K562 (cell line): Measurements from ENCODE around the gene FDX1. TPM values are rescaled to one million over a fixed set of nuclear protein-coding genes. Genes with fewer than 3 reads are reported as not detected.

Experiments
- ATAC-seq: fragments of 200-7000 bp; cut with Tn5 transposase; 3 replicates; pipeline ENCODE4 v1.9.1; 2020; ENCODE audit warnings: moderate library complexity
- BruUV-seq: library from RNA; stranded (reverse); fragments of 400-500 nt; replicated peaks from 2 replicates; lab custom pipeline; 2021; lab: Mats Ljungman, UMichigan
- CTCF ChIA-PET: fragments of 300-600 bp; formaldehyde crosslinking; extraction: SDS; loops from one replicate; lab custom pipeline; 2021; ENCODE audit warnings: low intra/inter-chr PET ratio; lab: Yijun Ruan, JAX
- POLR2A ChIA-PET: fragments of 300-600, 350-650 bp; sonication (Branson Sonifier 250); formaldehyde crosslinking; extraction: SDS; loops from one replicate; lab custom pipeline; 2021; ENCODE audit warnings: antibody characterized with exemption, inconsistent platforms; lab: Yijun Ruan, JAX
- DNase-seq, 4 experiments: peaks; one replicate each; pipeline versions ENCODE4 v3.0.0 to v3.0.0-alpha.2; 2011 to 2018; ENCODE audit warnings: low spot score in 3 of 4, mixed read lengths in 3 of 4; ENCODE audit errors: extremely low read depth in 1 of 4
- FAIRE-seq: peaks from 2 replicates; lab custom pipeline; 2011; peaks lifted over from hg19 to GRCh38; lab: Jason Lieb, UNC
- H2AFZ ChIP-seq: 2 replicates; pipeline ENCODE4 v1.6.0; 2011; ENCODE audit warnings: low read depth, low read length, control low read depth, inconsistent platforms
- H3K27ac ChIP-seq: fragments of 200-600 bp; 3 replicates; pipeline ENCODE4 v1.8.0; 2011; ENCODE audit warnings: low read depth, mild to moderate bottlenecking, control low read depth, inconsistent platforms, low read length, moderate library complexity, mixed read lengths; ENCODE audit errors: extremely low read depth
- H3K27me3 ChIP-seq, 2 experiments: fragments of 300-600 bp in 1 of 2; 2 replicates in 1 of 2; 3 replicates in 1 of 2; pipeline versions ENCODE4 v1.6.0 to v1.8.0; 2011; ENCODE audit warnings: inconsistent platforms in 2 of 2, low read length in 2 of 2, mild to moderate bottlenecking in 1 of 2, mixed read lengths in 1 of 2, moderate library complexity in 1 of 2; ENCODE audit not compliant: control insufficient read depth in 2 of 2, insufficient read depth in 2 of 2
- H3K36me3 ChIP-seq: fragments of 300-600 bp; 3 replicates; pipeline ENCODE4 v1.8.0; 2011; ENCODE audit warnings: mild to moderate bottlenecking, low read length, inconsistent platforms; ENCODE audit not compliant: control insufficient read depth, insufficient read depth
- H3K4me1 ChIP-seq, 2 experiments: fragments of 200-600 bp in 1 of 2; replicated peaks in 1 of 2; 2 replicates in 1 of 2; 3 replicates in 1 of 2; pipeline versions ENCODE4 v1.5.1 to v1.8.0; 2011; ENCODE audit warnings: inconsistent platforms in 2 of 2, low read length in 2 of 2, mild to moderate bottlenecking in 1 of 2, mixed read lengths in 1 of 2, moderate library complexity in 1 of 2; ENCODE audit not compliant: control insufficient read depth in 2 of 2, insufficient read depth in 2 of 2
- H3K4me2 ChIP-seq: 2 replicates; pipeline ENCODE4 v1.6.1; 2011; ENCODE audit warnings: low read length, control low read depth, inconsistent platforms, mixed read lengths; ENCODE audit not compliant: insufficient read depth
- H3K4me3 ChIP-seq: fragments of 200-600 bp; sonication (generic), shearing (Covaris generic); 2 replicates; pipeline ENCODE4 v1.5.1; 2016; ENCODE audit warnings: control low read depth, inconsistent platforms
- H3K79me2 ChIP-seq: fragments of 200-600 bp; 3 replicates; pipeline ENCODE4 v1.8.0; 2011; ENCODE audit warnings: low read length, inconsistent platforms; ENCODE audit not compliant: control insufficient read depth, insufficient read depth
- H3K9ac ChIP-seq, 2 experiments: 2 replicates each; pipeline versions ENCODE4 v1.6.0 to v1.6.1; 2011; ENCODE audit warnings: low read depth in 2 of 2, low read length in 2 of 2, control low read depth in 1 of 2, inconsistent platforms in 1 of 2, mild to moderate bottlenecking in 1 of 2, mixed read lengths in 1 of 2; ENCODE audit not compliant: insufficient read depth in 1 of 2
- H3K9me1 ChIP-seq: one replicate; pipeline ENCODE4 v1.6.0; 2011; ENCODE audit warnings: inconsistent platforms, mild to moderate bottlenecking, low read length, moderate library complexity; ENCODE audit not compliant: control insufficient read depth, insufficient read depth
- H3K9me3 ChIP-seq: replicated peaks from 2 replicates; pipeline ENCODE4 v1.5.1; 2011; ENCODE audit warnings: low read depth, low read length, inconsistent platforms; ENCODE audit not compliant: control insufficient read depth, insufficient read depth
- H4K20me1 ChIP-seq: replicated peaks from 2 replicates; pipeline ENCODE4 v1.6.1; 2011; ENCODE audit warnings: low read length, inconsistent platforms, mixed read lengths; ENCODE audit not compliant: control insufficient read depth, insufficient read depth
- CC2D1A ChIP-seq: fragments of 450-650 bp; IDR thresholded peaks from 2 replicates; pipeline ENCODE4 v1.6.1; 2017; ENCODE audit warnings: mild to moderate bottlenecking
- CHD1 ChIP-seq: fragments of 200-600 bp; sonication (generic); IDR thresholded peaks from one replicate; pipeline ENCODE4 v1.6.1; 2012; ENCODE audit warnings: mild to moderate bottlenecking, moderate library complexity, low read length, inconsistent platforms
- FOXP1 ChIP-seq: sonication (generic); formaldehyde crosslinking; IDR thresholded peaks from 2 replicates; pipeline ENCODE4 v1.8.0; 2022; ENCODE audit warnings: mild to moderate bottlenecking, missing genetic modification reagents
- ILK ChIP-seq: fragments of 450-650 bp; IDR thresholded peaks from 2 replicates; pipeline ENCODE4 v1.6.1; 2016; ENCODE audit warnings: missing genetic modification characterization, low read depth, mild to moderate bottlenecking, missing compliant biosample characterization, moderate library complexity, borderline replicate concordance
- RAD21 ChIP-seq, 2 experiments: fragments of 250-450 bp in 1 of 2; fragments of 450-650 bp in 1 of 2; sonication (Bioruptor Pico) in 1 of 2; formaldehyde crosslinking in 1 of 2; IDR thresholded peaks in 1 of 2; conservative IDR thresholded peaks in 1 of 2; 2 replicates each; pipeline versions ENCODE4 v1.4.0 to v1.8.0; 2020 to 2022; ENCODE audit warnings: mild to moderate bottlenecking in 2 of 2, moderate library complexity in 1 of 2
- REST ChIP-seq, 2 experiments: fragments of 450-650 bp; formaldehyde crosslinking in 1 of 2; IDR thresholded peaks; 2 replicates each; pipeline versions ENCODE4 v1.4.0 to v1.6.1; 2014 to 2020; ENCODE audit warnings: mild to moderate bottlenecking in 2 of 2, borderline replicate concordance in 1 of 2, low read depth in 1 of 2
- SRSF9 ChIP-seq: fragments of 200-400 bp; formaldehyde crosslinking; IDR thresholded peaks from 2 replicates; pipeline ENCODE4 v1.6.1; 2017; ENCODE audit warnings: low read depth, low read length, borderline replicate concordance
- TEAD1 ChIP-seq, 2 experiments: fragments of 450-650 bp in 1 of 2; sonication (generic) in 1 of 2; formaldehyde crosslinking; IDR thresholded peaks; 2 replicates each; pipeline versions ENCODE4 v1.4.0 to v1.8.0; 2020 to 2022; ENCODE audit warnings: mild to moderate bottlenecking in 2 of 2, missing genetic modification reagents in 1 of 2
- TSC22D4 ChIP-seq: fragments of 450-650 bp; IDR thresholded peaks from 2 replicates; pipeline ENCODE4 v1.6.1; 2016; ENCODE audit warnings: missing genetic modification characterization, missing biosample characterization, control low read depth
- ZNF133 ChIP-seq: fragments of 250-450 bp; sonication (Bioruptor Pico); IDR thresholded peaks from 2 replicates; pipeline ENCODE4 v1.4.0; 2020; ENCODE audit warnings: mild to moderate bottlenecking
- ZNF197 ChIP-seq: fragments of 200-800 bp; sonication (Bioruptor generic); IDR thresholded peaks from 2 replicates; pipeline ENCODE4 v1.6.1; 2016; ENCODE audit warnings: low read depth, missing genetic modification characterization, missing compliant biosample characterization
- ZNF444 ChIP-seq: fragments of 250-450 bp; sonication (Bioruptor Pico); IDR thresholded peaks from 2 replicates; pipeline ENCODE4 v1.4.0; 2020; ENCODE audit warnings: mild to moderate bottlenecking, moderate library complexity
- WGBS: fragments of 100-300 bp; shearing (Covaris generic); methylation state at CpG from one replicate; pipeline ENCODE4 v1.1.6; 2016; ENCODE audit warnings: low coverage, mixed read lengths; ENCODE audit not compliant: insufficient coverage; ENCODE audit errors: missing lambda C conversion rate; 5-methylcytosine and 5-hydroxymethylcytosine counted together
- in situ Hi-C: fragments of 300-500 bp; cut with MboI; formaldehyde crosslinking; loops from 4 replicates; pipeline ENCODE4 v1.15.0; 2018; ENCODE audit warnings: inconsistent platforms, mixed read lengths
- intact Hi-C: fragments of 100-400 bp; cut with micrococcal nuclease; formaldehyde crosslinking; loops from 2 replicates; pipeline ENCODE4 v1.14.2; 2022
- polyA plus RNA-seq, 8 experiments: library from polyadenylated mRNA; depleted of rRNA in 4 of 8; stranded (reverse) in 5 of 8; unstranded in 3 of 8; fragments of >200 nt; fragmentation: Nextera tagmentation in 2 of 8; fragmentation: Illumina TruSeq in 1 of 8; extraction: Ambion mirVana in 2 of 8; extraction: Trizol in 1 of 8; gene quantifications; 2 replicates each; pipeline versions ENCODE4 v1.2.1 to v1.2.3, GENCODE V29; 2011 to 2014; ENCODE audit warnings: inconsistent platforms in 1 of 8, missing spikeins in 1 of 8
- total RNA-seq, 7 experiments: library from RNA; depleted of rRNA in 6 of 7; stranded (reverse); fragments of >200 nt in 6 of 7; fragmentation: Illumina TruSeq in 2 of 7; extraction: Trizol in 2 of 7; gene quantifications; 2 replicates each; pipeline versions ENCODE4 v1.2.1 to v1.2.3, GENCODE V29; 2011 to 2021; ENCODE audit warnings: low replicate concordance in 1 of 7
- TF ChIP-seq, protein P1 (sequence below), 3 experiments: fragments of 200-800 bp in 1 of 3; sonication (Bioruptor generic) in 1 of 3; sonication (generic) in 1 of 3; formaldehyde crosslinking in 1 of 3; IDR thresholded peaks; 2 replicates each; pipeline versions ENCODE4 v1.6.1 to v1.8.0; 2016 to 2022; ENCODE audit warnings: mild to moderate bottlenecking in 2 of 3, missing compliant biosample characterization in 2 of 3, missing genetic modification characterization in 2 of 3, missing genetic modification reagents in 1 of 3

Gene FDX1
- total and polyA plus RNA-seq, 9 of the 15 experiments (the other 6 are each of a cell fraction or from before 2014, with no cell fraction given) = 6.4 to 14.3 (median 11.4) TPM

DNA sequence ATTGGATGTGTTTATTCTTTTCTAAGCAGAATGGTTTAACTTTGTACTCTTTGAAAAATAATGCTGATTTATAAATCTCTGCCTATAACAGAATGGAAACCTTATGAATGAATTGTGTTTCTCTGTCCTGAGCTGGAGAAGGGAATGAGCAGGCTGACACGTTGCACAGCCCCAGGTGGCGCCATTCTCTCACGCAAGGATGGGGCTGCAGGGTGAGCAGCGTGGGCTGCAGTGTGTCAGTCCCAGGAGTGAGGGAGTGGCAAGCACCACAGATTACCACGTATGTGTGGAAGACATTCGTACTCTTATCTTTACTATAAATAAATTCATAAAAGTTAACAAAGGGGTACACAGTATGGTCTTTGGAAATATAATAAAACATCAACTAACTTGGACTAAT lies 33.4 kb downstream of the FDX1 start:
- H2AFZ ChIP-seq = no peak overlapping the region
- H3K27ac ChIP-seq = no peak overlapping the region
- ATAC-seq (peak; percentile 99), DNase-seq (peak in 2 of 4 experiments; percentile 12 to 51), FAIRE-seq (peak; percentile 78)
- H3K27me3 ChIP-seq = no peaks in the 10 kb centered on the region
- intact Hi-C loops (loop anchor here (1.0 kb wide), 1 partner anchor 767 kb away; no protein-coding TSS in a partner anchor), in situ Hi-C loops (loop anchor here (10.0 kb wide), 2 partner anchors 772 to 982 kb away; no protein-coding TSS in a partner anchor)
- H3K4me3 ChIP-seq = no peak overlapping the region
- peaks cover 4% of the 10 kb centered on the region; the same call in 1 of the 3 replicates for H3K36me3 ChIP-seq
- H3K9me3 ChIP-seq = no peaks in the 10 kb centered on the region
- ChIA-PET POLR2A (no interaction called here), CTCF (interaction anchor here (1.2 to 1.4 kb wide), 2 partner anchors 66 to 767 kb away, joined by 3 to 7 read pairs; no protein-coding TSS in a partner anchor)
- H3K4me1 ChIP-seq = no peaks in the 10 kb centered on the region
- no peaks in the 10 kb centered on the region for H4K20me1 ChIP-seq
- no peak overlapping the region for H3K9ac ChIP-seq
- no peaks in the 10 kb centered on the region for H3K79me2 ChIP-seq
- WGBS = 28% methylated on average over 6 of the region's 6 CpGs
- no peaks in the 10 kb centered on the region for H3K9me1 ChIP-seq
- BruUV-seq = no TSS peak
- H3K4me2 ChIP-seq = no peak overlapping the region
- TF ChIP-seq ZNF444 (CRISPR knock-in tag) (no peak), TSC22D4 (tag) (no peak), SRSF9 (no peak), RAD21 (CRISPR knock-in tag; conservative IDR thresholded peaks at IDR 0.05 in 1 of 2, IDR thresholded peaks at IDR 0.05 in 1 of 2) (peak; percentile 73), CHD1 (no peak), FOXP1 (CRISPR knock-in tag) (no peak), ZNF133 (CRISPR knock-in tag) (no peak), TEAD1 (CRISPR knock-in tag; IDR thresholded peaks at IDR 0.05) (no peak), ILK (tag) (no peak), REST (IDR thresholded peaks at IDR 0.05; ENCODE audit: borderline replicate concordance) (peak; percentile 34; the same call in 1 of the 2 replicates), REST (CRISPR knock-in tag; IDR thresholded peaks at IDR 0.05; ENCODE audit: low read depth) (no peak), CC2D1A (no peak), ZNF197 (CRISPR knock-in tag) (no peak)
- TF ChIP-seq, protein P1, sequence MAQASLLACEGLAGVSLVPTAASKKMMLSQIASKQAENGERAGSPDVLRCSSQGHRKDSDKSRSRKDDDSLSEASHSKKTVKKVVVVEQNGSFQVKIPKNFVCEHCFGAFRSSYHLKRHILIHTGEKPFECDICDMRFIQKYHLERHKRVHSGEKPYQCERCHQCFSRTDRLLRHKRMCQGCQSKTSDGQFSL (CRISPR knock-in tag; IDR thresholded peaks at IDR 0.05) = no peak
- TF ChIP-seq, protein P1 (tag; IDR thresholded peaks at IDR 0.05) = no peak
